IMR-90 (cell line): ENCODE data around the gene RSPH10B2. TPM values are rescaled to one million over a fixed set of nuclear protein-coding genes. Genes with fewer than 3 reads are reported as not detected.

ENCODE experiments used
- ATAC-seq: fragments of 200-7000 bp; cut with Tn5 transposase; 2 replicates; pipeline ENCODE4 v1.9.1; 2020; ENCODE audit warnings: low read depth, mild to moderate bottlenecking, moderate library complexity
- BruUV-seq: library from RNA; stranded (reverse); fragments of 400-500 nt; replicated peaks from 2 replicates; lab custom pipeline; 2021; lab: Mats Ljungman, UMichigan
- CTCF ChIA-PET: fragments of 300-600 bp; formaldehyde crosslinking; extraction: SDS; loops from one replicate; lab custom pipeline; 2021; ENCODE audit warnings: antibody characterized with exemption; lab: Yijun Ruan, JAX
- POLR2A ChIA-PET: fragments of 300-600 bp; sonication (Branson Sonifier 250); formaldehyde crosslinking; loops from one replicate; lab custom pipeline; 2022; ENCODE audit warnings: antibody characterized with exemption; ENCODE audit not compliant: unreplicated experiment; lab: Charles Lee
- DNase-seq: peaks from one replicate; pipeline ENCODE4 v3.0.0; 2013
- H2AFZ ChIP-seq: replicated peaks from 2 replicates; pipeline ENCODE3; 2013; ENCODE audit warnings: low read length, mild to moderate bottlenecking; ENCODE audit not compliant: poor library complexity
- H2AK5ac ChIP-seq: 2 replicates; pipeline ENCODE4 v1.6.1; 2013; ENCODE audit warnings: low read depth, low read length, inconsistent platforms
- H2AK9ac ChIP-seq: replicated peaks from 2 replicates; pipeline ENCODE3; 2013; ENCODE audit warnings: mild to moderate bottlenecking, low read depth, low read length, moderate library complexity; ENCODE audit not compliant: poor library complexity
- H2BK120ac ChIP-seq: 2 replicates; pipeline ENCODE4 v1.6.1; 2013; ENCODE audit warnings: low read depth, low read length, inconsistent platforms
- H2BK15ac ChIP-seq: 3 replicates; pipeline ENCODE4 v1.6.1; 2013; ENCODE audit warnings: low read depth, low read length, inconsistent platforms
- H2BK20ac ChIP-seq: 2 replicates; pipeline ENCODE4 v1.6.1; 2013; ENCODE audit warnings: low read depth, mild to moderate bottlenecking, inconsistent platforms, low read length, moderate library complexity
- H2BK5ac ChIP-seq: 2 replicates; pipeline ENCODE4 v1.6.1; 2013; ENCODE audit warnings: mild to moderate bottlenecking, low read depth, low read length, inconsistent platforms; ENCODE audit not compliant: poor library complexity, severe bottlenecking
- H3K14ac ChIP-seq: replicated peaks from 2 replicates; pipeline ENCODE4 v1.6.1; 2013; ENCODE audit warnings: low read depth, low read length, inconsistent platforms
- H3K18ac ChIP-seq: 2 replicates; pipeline ENCODE4 v1.6.1; 2013; ENCODE audit warnings: low read depth, low read length, control low read depth
- H3K23ac ChIP-seq: 2 replicates; pipeline ENCODE4 v1.6.1; 2013; ENCODE audit warnings: low read depth, low read length, inconsistent platforms
- H3K27ac ChIP-seq: 2 replicates; pipeline ENCODE4 v1.5.1; 2013; ENCODE audit warnings: mild to moderate bottlenecking, control low read depth, low read length; ENCODE audit not compliant: insufficient read depth
- H3K27me3 ChIP-seq: 2 replicates; pipeline ENCODE4 v1.6.1; 2013; ENCODE audit warnings: low read length; ENCODE audit not compliant: control insufficient read depth, insufficient read depth
- H3K36me3 ChIP-seq: 2 replicates; pipeline ENCODE4 v1.6.1; 2013; ENCODE audit warnings: low read length, mixed read lengths; ENCODE audit not compliant: control insufficient read depth, insufficient read depth
- H3K4ac ChIP-seq: 2 replicates; pipeline ENCODE4 v1.6.1; 2013; ENCODE audit warnings: low read depth, low read length, inconsistent platforms
- H3K4me1 ChIP-seq: 2 replicates; pipeline ENCODE4 v1.6.1; 2013; ENCODE audit warnings: low read length, mixed read lengths; ENCODE audit not compliant: control insufficient read depth, insufficient read depth
- H3K4me2 ChIP-seq: 2 replicates; pipeline ENCODE4 v1.6.1; 2013; ENCODE audit warnings: low read depth, mild to moderate bottlenecking, control low read depth, low read length, moderate library complexity
- H3K4me3 ChIP-seq: 2 replicates; pipeline ENCODE4 v1.5.1; 2013; ENCODE audit warnings: low read depth, mild to moderate bottlenecking, control low read depth, low read length, moderate library complexity; ENCODE audit not compliant: insufficient read depth
- H3K56ac ChIP-seq: 2 replicates; pipeline ENCODE4 v1.6.1; 2013; ENCODE audit warnings: low read length, inconsistent platforms; ENCODE audit not compliant: insufficient read depth; ENCODE audit errors: extremely low read depth
- H3K79me1 ChIP-seq, 2 experiments: 2 replicates each; pipeline ENCODE4 v1.6.1; 2013; ENCODE audit warnings: low read length in 2 of 2, inconsistent platforms in 1 of 2, low read depth in 1 of 2
- H3K9ac ChIP-seq: 2 replicates; pipeline ENCODE4 v1.6.1; 2013; ENCODE audit warnings: low read depth, low read length, control low read depth
- H3K9me1 ChIP-seq: 2 replicates; pipeline ENCODE4 v1.6.1; 2013; ENCODE audit warnings: low read length, inconsistent platforms; ENCODE audit not compliant: insufficient read depth
- H3K9me3 ChIP-seq: 2 replicates; pipeline ENCODE4 v1.6.1; 2013; ENCODE audit warnings: low read length; ENCODE audit not compliant: control insufficient read depth, insufficient read depth
- H4K20me1 ChIP-seq: 2 replicates; pipeline ENCODE4 v1.6.1; 2013; ENCODE audit warnings: low read length, inconsistent platforms; ENCODE audit not compliant: insufficient read depth
- H4K5ac ChIP-seq: 2 replicates; pipeline ENCODE4 v1.6.1; 2013; ENCODE audit warnings: mild to moderate bottlenecking, low read depth, low read length, control low read depth
- H4K8ac ChIP-seq, 2 experiments: 2 replicates each; pipeline ENCODE4 v1.6.1; 2013; ENCODE audit warnings: low read depth in 2 of 2, low read length in 2 of 2, control low read depth in 1 of 2, inconsistent platforms in 1 of 2
- H4K91ac ChIP-seq: 2 replicates; pipeline ENCODE4 v1.6.1; 2013; ENCODE audit warnings: low read depth, low read length, inconsistent platforms; ENCODE audit not compliant: insufficient read depth
- CEBPB ChIP-seq: IDR thresholded peaks from 2 replicates; pipeline ENCODE4 v1.6.1; 2012; ENCODE audit warnings: low read depth, low read length, improper control_type of control experiment
- MAZ ChIP-seq: IDR thresholded peaks from 2 replicates; pipeline ENCODE4 v1.6.1; 2012; ENCODE audit warnings: low read depth, mild to moderate bottlenecking, low read length, improper control_type of control experiment, moderate library complexity, borderline replicate concordance
- RAD21 ChIP-seq: IDR thresholded peaks from 2 replicates; pipeline ENCODE4 v1.6.1; 2012; ENCODE audit warnings: low read length, improper control_type of control experiment
- USF2 ChIP-seq: fragments of 150-350 bp; IDR thresholded peaks from 2 replicates; pipeline ENCODE4 v1.6.1; 2017; ENCODE audit warnings: mild to moderate bottlenecking, antibody characterized with exemption, low read length, low read depth
- WGBS, 2 experiments: methylation state at CpG; one replicate each; pipeline versions ENCODE4 v1.1.5 to v1.1.7; 2013; ENCODE audit warnings: missing lambda C conversion rate in 2 of 2; ENCODE audit not compliant: insufficient read length in 1 of 2; ENCODE audit errors: extremely low coverage in 2 of 2; 5-methylcytosine and 5-hydroxymethylcytosine counted together
- dilution Hi-C: fragments of 300-500 bp; cut with HindIII; formaldehyde crosslinking; loops from one replicate; pipeline ENCODE4 v1.14.3; 2018; ENCODE audit warnings: low sequenced_read_pairs; ENCODE audit not compliant: unreplicated experiment
- in situ Hi-C: fragments of 300-500 bp; cut with MboI; formaldehyde crosslinking; loops from 3 replicates; pipeline ENCODE4 v1.14.3; 2019; ENCODE audit warnings: low sequenced_read_pairs, inconsistent platforms, mixed read lengths
- intact Hi-C: fragments of 100-400 bp; cut with micrococcal nuclease; formaldehyde crosslinking; loops from 2 replicates; pipeline ENCODE4 v1.10.0; 2022
- polyA plus RNA-seq, 3 experiments: library from polyadenylated mRNA; depleted of rRNA; stranded (reverse); fragments of >200 nt; gene quantifications; 2 replicates each; pipeline ENCODE4 v1.2.3, GENCODE V29; 2012; ENCODE audit warnings: low replicate concordance in 1 of 3
- total RNA-seq: library from RNA; depleted of rRNA; stranded (reverse); fragments of >200 nt; gene quantifications from 2 replicates; pipeline ENCODE4 v1.2.3, GENCODE V29; 2012
- TF ChIP-seq, protein P1 (sequence below): conservative IDR thresholded peaks from 2 replicates; pipeline ENCODE4 v1.5.1; 2012; ENCODE audit warnings: mild to moderate bottlenecking, low read depth, low read length, improper control_type of control experiment
- TF ChIP-seq, protein P2 (sequence below): fragments of 150-350 bp; IDR thresholded peaks from 2 replicates; pipeline ENCODE4 v1.6.1; 2016; ENCODE audit warnings: low read depth, mild to moderate bottlenecking, low read length, moderate library complexity, borderline replicate concordance

Gene RSPH10B2
- total and polyA plus RNA-seq, 2 of the 4 experiments (the other 2 are of a cell fraction), result not detected

GRCh38 chr7:6727663-6728062 lies 26.2 kb upstream of the RSPH10B2 start:
- no peak overlapping the region for H4K5ac ChIP-seq
- no peak overlapping the region for H3K9ac ChIP-seq
- no peak overlapping the region for H2AK5ac ChIP-seq
- H3K4me1 ChIP-seq, result peaks cover 2% of the 10 kb centered on the region
- no peaks in the 10 kb centered on the region for H3K9me3 ChIP-seq
- H4K20me1 ChIP-seq, result peaks cover 3% of the 10 kb centered on the region
- no peak overlapping the region for H3K14ac ChIP-seq
- no peak overlapping the region for H2BK20ac ChIP-seq
- WGBS, 2 experiments, result no CpG with 5 or more reads among the region's 3 CpGs
- no peak overlapping the region for H2BK5ac ChIP-seq
- CTCF ChIA-PET, result no interaction called here
- dilution Hi-C loops (no loop called here), intact Hi-C loops (no loop called here), in situ Hi-C loops (no loop called here)
- H3K27me3 ChIP-seq, result no peaks in the 10 kb centered on the region; the same call in 1 of the 2 replicates
- no peak overlapping the region for H3K18ac ChIP-seq
- no peak overlapping the region for H4K91ac ChIP-seq
- H3K27ac ChIP-seq, result no peak overlapping the region
- no peak overlapping the region for H2AFZ ChIP-seq
- no peak overlapping the region for H3K4me3 ChIP-seq
- H4K8ac ChIP-seq, result no peak overlapping the region
- H3K79me1 ChIP-seq, result peaks cover 0 to 12% of the 10 kb centered on the region in 2 experiments; a peak in 1 of 4 replicates
- H3K23ac ChIP-seq, result no peak overlapping the region
- POLR2A ChIA-PET, result no interaction called here
- DNase-seq, result no peak
- H3K9me1 ChIP-seq, result no peaks in the 10 kb centered on the region
- no peak overlapping the region for H3K56ac ChIP-seq
- no peak overlapping the region for H2BK15ac ChIP-seq
- no peak overlapping the region for H3K4me2 ChIP-seq
- BruUV-seq, result no TSS peak
- no peak overlapping the region for H3K4ac ChIP-seq
- no peak overlapping the region for H2BK120ac ChIP-seq
- H3K36me3 ChIP-seq, result no peaks in the 10 kb centered on the region; the same call in 1 of the 2 replicates
- H2AK9ac ChIP-seq, result no peak overlapping the region
- no peak for ATAC-seq
- TF ChIP-seq CEBPB (no peak), USF2 (no peak), MAZ (no peak), RAD21 (no peak)
- TF ChIP-seq, protein P1, sequence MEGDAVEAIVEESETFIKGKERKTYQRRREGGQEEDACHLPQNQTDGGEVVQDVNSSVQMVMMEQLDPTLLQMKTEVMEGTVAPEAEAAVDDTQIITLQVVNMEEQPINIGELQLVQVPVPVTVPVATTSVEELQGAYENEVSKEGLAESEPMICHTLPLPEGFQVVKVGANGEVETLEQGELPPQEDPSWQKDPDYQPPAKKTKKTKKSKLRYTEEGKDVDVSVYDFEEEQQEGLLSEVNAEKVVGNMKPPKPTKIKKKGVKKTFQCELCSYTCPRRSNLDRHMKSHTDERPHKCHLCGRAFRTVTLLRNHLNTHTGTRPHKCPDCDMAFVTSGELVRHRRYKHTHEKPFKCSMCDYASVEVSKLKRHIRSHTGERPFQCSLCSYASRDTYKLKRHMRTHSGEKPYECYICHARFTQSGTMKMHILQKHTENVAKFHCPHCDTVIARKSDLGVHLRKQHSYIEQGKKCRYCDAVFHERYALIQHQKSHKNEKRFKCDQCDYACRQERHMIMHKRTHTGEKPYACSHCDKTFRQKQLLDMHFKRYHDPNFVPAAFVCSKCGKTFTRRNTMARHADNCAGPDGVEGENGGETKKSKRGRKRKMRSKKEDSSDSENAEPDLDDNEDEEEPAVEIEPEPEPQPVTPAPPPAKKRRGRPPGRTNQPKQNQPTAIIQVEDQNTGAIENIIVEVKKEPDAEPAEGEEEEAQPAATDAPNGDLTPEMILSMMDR, result no peak
- TF ChIP-seq, protein P2, sequence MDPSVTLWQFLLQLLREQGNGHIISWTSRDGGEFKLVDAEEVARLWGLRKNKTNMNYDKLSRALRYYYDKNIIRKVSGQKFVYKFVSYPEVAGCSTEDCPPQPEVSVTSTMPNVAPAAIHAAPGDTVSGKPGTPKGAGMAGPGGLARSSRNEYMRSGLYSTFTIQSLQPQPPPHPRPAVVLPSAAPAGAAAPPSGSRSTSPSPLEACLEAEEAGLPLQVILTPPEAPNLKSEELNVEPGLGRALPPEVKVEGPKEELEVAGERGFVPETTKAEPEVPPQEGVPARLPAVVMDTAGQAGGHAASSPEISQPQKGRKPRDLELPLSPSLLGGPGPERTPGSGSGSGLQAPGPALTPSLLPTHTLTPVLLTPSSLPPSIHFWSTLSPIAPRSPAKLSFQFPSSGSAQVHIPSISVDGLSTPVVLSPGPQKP, result no peak
